Ascending aorta (tissue), 2 donors: ENCODE results near the gene PRKRA. TPM values are rescaled to one million over a fixed set of nuclear protein-coding genes. Genes with fewer than 3 reads are reported as not detected.

Source experiments
- DNase-seq, 2 donors: peaks; one replicate each; pipeline ENCODE4 v3.0.0-alpha.2; 2019; ENCODE audit warnings: low spot score in 2 of 2
- H3K27ac ChIP-seq, 2 donors: fragments of 200-600 bp; sonication (generic); one replicate each; pipeline ENCODE4 v1.5.1; 2016 to 2017; ENCODE audit warnings: mild to moderate bottlenecking in 1 of 2
- H3K27me3 ChIP-seq: fragments of 200-600 bp; sonication (generic); one replicate; pipeline ENCODE4 v1.5.1; 2017
- H3K36me3 ChIP-seq, 2 donors: fragments of 200-600 bp; sonication (generic); one replicate each; pipeline ENCODE4 v1.5.1; 2016
- H3K4me1 ChIP-seq, 2 donors: fragments of 200-600 bp; sonication (generic); one replicate each; pipeline ENCODE4 v1.5.1; 2016 to 2017; ENCODE audit warnings: mild to moderate bottlenecking in 1 of 2
- H3K4me3 ChIP-seq, 2 donors: fragments of 200-600 bp; sonication (generic); one replicate each; pipeline ENCODE4 v1.5.1; 2016 to 2017; ENCODE audit warnings: mild to moderate bottlenecking in 1 of 2
- H3K9me3 ChIP-seq, 2 donors: fragments of 200-600 bp; sonication (generic); one replicate each; pipeline ENCODE4 v1.5.1; 2016
- intact Hi-C: fragments of 100-400 bp; cut with DNase I; formaldehyde crosslinking; loops from one replicate; pipeline ENCODE4 v1.15.1; 2023
- total RNA-seq: library from RNA; depleted of rRNA; stranded (reverse); fragments of >200 nt; gene quantifications from one replicate; pipeline ENCODE4 v1.1.0, GENCODE V29; 2016
- TF ChIP-seq, protein P1 (sequence below), 3 experiments: fragments of 200-600 bp in 2 of 3; fragments of 450-650 bp in 1 of 3; sonication (generic) in 2 of 3; IDR thresholded peaks; one replicate each; pipeline ENCODE4 v1.5.1; 2016 to 2019; ENCODE audit warnings: antibody characterized with exemption in 3 of 3, mild to moderate bottlenecking in 1 of 3, moderate library complexity in 1 of 3

PRKRA gene
- total RNA-seq, 1 donor from 2014 or later: 75.5 TPM

DNA sequence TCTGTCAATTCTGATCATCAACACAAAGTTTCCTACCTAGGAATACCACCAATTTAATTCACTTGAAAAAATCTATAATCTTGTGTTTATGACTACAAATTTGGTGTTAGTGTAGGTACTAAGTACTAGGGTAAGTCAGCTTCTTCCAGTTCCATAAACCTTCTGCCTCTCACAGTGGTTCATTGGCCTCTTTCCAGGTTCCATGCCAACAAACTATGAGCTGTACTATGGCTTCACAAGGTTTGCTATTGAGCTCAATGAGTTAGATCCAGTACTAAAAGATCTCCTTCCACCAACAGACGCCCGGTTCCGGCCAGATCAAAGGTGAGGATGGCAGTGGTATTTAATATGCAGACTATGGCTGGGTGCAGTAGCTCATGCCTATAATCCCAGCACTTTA is 58.8 kb downstream of the PRKRA start:
- H3K9me3 ChIP-seq: no peaks in the 10 kb centered on the region
- no peak for DNase-seq
- no peaks in the 10 kb centered on the region for H3K4me1 ChIP-seq
- TF ChIP-seq, protein P1, sequence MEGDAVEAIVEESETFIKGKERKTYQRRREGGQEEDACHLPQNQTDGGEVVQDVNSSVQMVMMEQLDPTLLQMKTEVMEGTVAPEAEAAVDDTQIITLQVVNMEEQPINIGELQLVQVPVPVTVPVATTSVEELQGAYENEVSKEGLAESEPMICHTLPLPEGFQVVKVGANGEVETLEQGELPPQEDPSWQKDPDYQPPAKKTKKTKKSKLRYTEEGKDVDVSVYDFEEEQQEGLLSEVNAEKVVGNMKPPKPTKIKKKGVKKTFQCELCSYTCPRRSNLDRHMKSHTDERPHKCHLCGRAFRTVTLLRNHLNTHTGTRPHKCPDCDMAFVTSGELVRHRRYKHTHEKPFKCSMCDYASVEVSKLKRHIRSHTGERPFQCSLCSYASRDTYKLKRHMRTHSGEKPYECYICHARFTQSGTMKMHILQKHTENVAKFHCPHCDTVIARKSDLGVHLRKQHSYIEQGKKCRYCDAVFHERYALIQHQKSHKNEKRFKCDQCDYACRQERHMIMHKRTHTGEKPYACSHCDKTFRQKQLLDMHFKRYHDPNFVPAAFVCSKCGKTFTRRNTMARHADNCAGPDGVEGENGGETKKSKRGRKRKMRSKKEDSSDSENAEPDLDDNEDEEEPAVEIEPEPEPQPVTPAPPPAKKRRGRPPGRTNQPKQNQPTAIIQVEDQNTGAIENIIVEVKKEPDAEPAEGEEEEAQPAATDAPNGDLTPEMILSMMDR (IDR thresholded peaks at IDR 0.05): no peak
- no peak overlapping the region for H3K27ac ChIP-seq
- H3K36me3 ChIP-seq: no peaks in the 10 kb centered on the region
- no peak overlapping the region for H3K4me3 ChIP-seq
- H3K27me3 ChIP-seq: no peaks in the 10 kb centered on the region
- intact Hi-C loops: no loop called here

DNA sequence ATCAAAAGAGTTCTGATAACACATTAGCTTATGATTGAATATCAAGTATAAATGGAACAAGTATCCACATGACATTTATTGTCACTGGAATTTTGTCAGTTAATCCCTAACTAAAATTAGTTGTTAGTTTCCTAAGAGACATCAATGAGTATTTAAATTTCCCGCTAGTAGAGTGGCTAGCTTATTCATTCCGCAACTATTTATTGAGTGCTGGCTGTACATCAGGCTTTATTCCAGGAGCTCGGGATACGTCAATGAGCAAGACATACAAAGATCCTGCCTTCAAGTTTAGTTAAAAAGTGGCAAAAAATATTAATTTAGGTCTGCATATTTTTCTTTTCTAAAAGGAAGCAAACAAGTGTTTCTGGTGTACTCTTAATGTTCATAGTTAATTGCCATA is 59.3 kb downstream of the PRKRA start:
- TF ChIP-seq, protein P1 (IDR thresholded peaks at IDR 0.05): no peak
- H3K4me1 ChIP-seq: no peaks in the 10 kb centered on the region
- no peaks in the 10 kb centered on the region for H3K27me3 ChIP-seq
- H3K4me3 ChIP-seq: no peak overlapping the region
- H3K36me3 ChIP-seq: no peaks in the 10 kb centered on the region
- no peak for DNase-seq
- intact Hi-C loops: no loop called here
- H3K27ac ChIP-seq: no peak overlapping the region
- no peaks in the 10 kb centered on the region for H3K9me3 ChIP-seq

DNA sequence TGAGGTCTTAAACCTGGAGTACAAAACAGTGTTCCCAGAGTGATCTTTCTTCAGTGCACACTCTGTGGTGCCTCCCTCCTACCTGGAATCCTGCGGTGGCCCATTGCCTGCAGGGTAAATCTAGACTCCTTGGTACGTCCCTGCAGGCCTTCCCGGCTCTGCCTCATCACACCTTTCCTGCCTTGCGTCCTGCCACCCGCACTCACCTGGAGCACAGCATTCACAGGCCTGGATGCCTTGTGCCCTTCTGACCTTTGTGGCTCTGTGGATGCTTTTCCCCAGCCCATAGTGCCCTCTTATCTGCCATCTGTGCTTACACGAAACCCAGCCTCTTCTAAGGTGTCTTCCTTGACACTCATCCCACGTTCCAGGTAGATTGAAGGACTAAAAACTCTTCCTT is 62.7 kb downstream of the PRKRA start:
- Histone ChIP-seq H3K9me3 (no peaks in the 10 kb centered on the region), H3K4me3 (no peak overlapping the region), H3K4me1 (no peaks in the 10 kb centered on the region), H3K27me3 (no peaks in the 10 kb centered on the region), H3K27ac (no peak overlapping the region), H3K36me3 (no peaks in the 10 kb centered on the region)
- intact Hi-C loops: no loop called here
- no peak for DNase-seq
- TF ChIP-seq, protein P1 (IDR thresholded peaks at IDR 0.05): no peak

DNA sequence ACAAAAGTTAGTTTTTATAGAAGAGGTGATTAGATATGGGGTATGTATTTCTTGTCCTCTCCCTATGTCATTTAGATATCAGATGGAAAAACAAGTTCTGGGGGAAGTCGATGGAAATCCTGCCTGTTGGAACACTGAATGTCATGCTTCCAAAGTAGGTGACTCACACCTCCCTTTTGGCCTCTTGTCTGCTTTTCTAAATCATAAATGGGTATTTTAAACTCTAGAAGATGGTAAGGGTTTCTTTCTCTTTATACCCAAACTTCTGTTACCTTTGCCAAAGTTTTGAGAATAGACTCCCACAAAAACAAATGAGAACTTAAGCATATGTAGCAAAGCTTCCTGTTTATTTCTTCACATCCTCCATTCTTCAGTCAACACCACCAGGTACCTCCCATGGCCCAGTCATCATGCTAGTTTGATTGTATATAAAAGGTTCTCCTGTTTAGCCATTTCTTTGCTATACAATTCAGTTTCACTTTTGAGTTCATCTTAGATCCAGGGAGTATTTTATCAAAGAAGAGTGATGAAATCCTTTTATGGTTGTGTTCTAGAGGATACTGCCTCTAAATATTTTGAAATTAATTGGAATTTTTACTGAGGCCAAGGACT is 63.9 kb downstream of the PRKRA start:
- Histone ChIP-seq H3K27ac (no peak overlapping the region), H3K4me1 (no peaks in the 10 kb centered on the region), H3K4me3 (no peak overlapping the region), H3K9me3 (no peaks in the 10 kb centered on the region), H3K36me3 (no peaks in the 10 kb centered on the region), H3K27me3 (no peaks in the 10 kb centered on the region)
- TF ChIP-seq, protein P1 (IDR thresholded peaks at IDR 0.05): no peak
- intact Hi-C loops: no loop called here
- DNase-seq: no peak

DNA sequence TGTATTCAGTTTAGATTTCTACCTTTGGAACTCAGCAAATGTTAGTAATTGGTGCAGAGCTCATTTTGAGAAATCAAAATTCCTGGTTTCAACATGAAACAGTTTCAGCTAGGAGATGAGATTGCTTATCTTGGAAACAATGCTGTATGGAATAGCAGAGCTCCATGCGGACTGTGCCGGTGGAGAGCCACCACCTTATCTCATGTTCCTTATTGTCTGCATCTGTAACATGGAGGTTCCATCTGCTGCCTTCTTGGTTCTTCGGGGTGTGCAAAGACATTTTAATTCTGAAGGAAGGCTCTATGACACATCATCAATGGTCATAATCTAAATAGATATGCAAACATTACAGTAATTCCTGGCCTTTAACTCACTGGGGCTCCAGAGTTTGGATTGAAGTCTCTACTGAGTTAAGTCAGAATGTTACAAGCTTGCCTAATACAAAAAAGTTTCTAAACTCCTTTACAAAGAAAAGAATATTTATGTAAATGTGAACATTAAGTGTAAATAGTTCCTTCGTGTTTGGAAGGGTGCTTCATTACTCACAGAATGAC is 65.3 kb downstream of the PRKRA start:
- Histone ChIP-seq H3K27me3 (no peaks in the 10 kb centered on the region), H3K9me3 (no peaks in the 10 kb centered on the region), H3K36me3 (no peaks in the 10 kb centered on the region), H3K4me1 (no peaks in the 10 kb centered on the region), H3K4me3 (no peak overlapping the region), H3K27ac (no peak overlapping the region)
- intact Hi-C loops: no loop called here
- TF ChIP-seq, protein P1 (IDR thresholded peaks at IDR 0.05): no peak
- no peak for DNase-seq
